Liver (tissue), 9 donors: ENCODE results near the gene KIT. TPM values are rescaled to one million over a fixed set of nuclear protein-coding genes. Genes with fewer than 3 reads are reported as not detected.

ENCODE experiments used
- DNase-seq: peaks from one replicate; pipeline ENCODE4 v3.0.0-alpha.2; 2017; ENCODE audit warnings: low spot score
- H3K27ac ChIP-seq, 2 donors: one replicate each; pipeline ENCODE4 v1.7.0; 2013; ENCODE audit warnings: inconsistent platforms in 2 of 2, low read length in 2 of 2, control low read depth in 1 of 2, low read depth in 1 of 2, mild to moderate bottlenecking in 1 of 2
- H3K27me3 ChIP-seq, 4 donors: one replicate each; pipeline versions ENCODE4 v1.6.1 to v1.7.0; 2013; ENCODE audit warnings: low read length in 3 of 4, inconsistent platforms in 1 of 4, mild to moderate bottlenecking in 1 of 4, moderate library complexity in 1 of 4; ENCODE audit not compliant: control insufficient read depth in 4 of 4, insufficient read depth in 4 of 4
- H3K36me3 ChIP-seq, 4 donors: one replicate each; pipeline versions ENCODE4 v1.6.1 to v1.7.0; 2013; ENCODE audit warnings: low read length in 3 of 4, mild to moderate bottlenecking in 3 of 4, low read depth in 1 of 4, moderate library complexity in 1 of 4; ENCODE audit not compliant: control insufficient read depth in 4 of 4, insufficient read depth in 3 of 4
- H3K4me1 ChIP-seq, 4 donors: one replicate each; pipeline versions ENCODE4 v1.6.1 to v1.7.0; 2013; ENCODE audit warnings: low read length in 3 of 4, mild to moderate bottlenecking in 3 of 4, moderate library complexity in 1 of 4; ENCODE audit not compliant: control insufficient read depth in 4 of 4, insufficient read depth in 4 of 4
- H3K4me3 ChIP-seq, 3 donors: one replicate each; pipeline versions ENCODE4 v1.6.1 to v1.7.0; 2013; ENCODE audit warnings: low read length in 3 of 3, control low read depth in 1 of 3, low read depth in 1 of 3, mild to moderate bottlenecking in 1 of 3
- H3K9ac ChIP-seq, 2 donors: one replicate each; pipeline ENCODE4 v1.7.0; 2013; ENCODE audit warnings: low read length in 2 of 2, mild to moderate bottlenecking in 2 of 2, moderate library complexity in 2 of 2, control low read depth in 1 of 2, low read depth in 1 of 2
- H3K9me3 ChIP-seq, 4 donors: one replicate each; pipeline versions ENCODE4 v1.6.1 to v1.7.0; 2013; ENCODE audit warnings: low read length in 3 of 4; ENCODE audit not compliant: control insufficient read depth in 4 of 4
- ATF3 ChIP-seq: IDR thresholded peaks from 2 replicates; pipeline ENCODE4 v1.6.1; 2016; ENCODE audit warnings: antibody characterized with exemption
- CTCF ChIP-seq: fragments of 150-350 bp; IDR thresholded peaks from 2 replicates; pipeline ENCODE4 v1.5.1; 2017; ENCODE audit warnings: improper control_type of control experiment, low read depth, low read length; ENCODE audit not compliant: missing input control
- EGR1 ChIP-seq, 2 donors: IDR thresholded peaks; 2 replicates each; pipeline ENCODE4 v1.6.1; 2016 to 2018; ENCODE audit warnings: antibody characterized with exemption in 2 of 2, low read depth in 2 of 2
- FOXA1 ChIP-seq: IDR thresholded peaks from 2 replicates; pipeline ENCODE4 v1.6.1; 2016; ENCODE audit warnings: antibody characterized with exemption
- FOXA2 ChIP-seq: IDR thresholded peaks from 2 replicates; pipeline ENCODE4 v1.6.1; 2016; ENCODE audit warnings: antibody characterized with exemption
- GABPA ChIP-seq, 2 donors: IDR thresholded peaks in 1 of 2; conservative IDR thresholded peaks in 1 of 2; 2 replicates each; pipeline ENCODE4 v1.6.1; 2016; ENCODE audit warnings: antibody characterized with exemption in 2 of 2, mild to moderate bottlenecking in 1 of 2, moderate library complexity in 1 of 2
- HNF4A ChIP-seq, 2 donors: conservative IDR thresholded peaks; 2 replicates each; pipeline ENCODE4 v1.6.1; 2016; ENCODE audit warnings: antibody characterized with exemption in 2 of 2, mild to moderate bottlenecking in 2 of 2
- HNF4G ChIP-seq: IDR thresholded peaks from 2 replicates; pipeline ENCODE4 v1.6.1; 2016; ENCODE audit warnings: antibody characterized with exemption
- JUND ChIP-seq, 2 donors: IDR thresholded peaks; 2 replicates each; pipeline ENCODE4 v1.6.1; 2016; ENCODE audit warnings: antibody characterized with exemption in 2 of 2
- NR2F2 ChIP-seq: IDR thresholded peaks from 2 replicates; pipeline ENCODE4 v1.6.1; 2016; ENCODE audit warnings: antibody characterized with exemption
- RAD21 ChIP-seq, 2 donors: IDR thresholded peaks; 2 replicates each; pipeline ENCODE4 v1.6.1; 2016; ENCODE audit warnings: antibody characterized with exemption in 2 of 2, mild to moderate bottlenecking in 2 of 2
- REST ChIP-seq: IDR thresholded peaks from 2 replicates; pipeline ENCODE4 v1.6.1; 2016; ENCODE audit warnings: antibody characterized with exemption, mild to moderate bottlenecking
- RXRA ChIP-seq, 2 donors: IDR thresholded peaks; 2 replicates each; pipeline ENCODE4 v1.6.1; 2017 to 2018; ENCODE audit warnings: antibody characterized with exemption in 2 of 2, mild to moderate bottlenecking in 1 of 2
- SP1 ChIP-seq: IDR thresholded peaks from 2 replicates; pipeline ENCODE4 v1.6.1; 2018; ENCODE audit warnings: antibody characterized with exemption, mild to moderate bottlenecking
- TAF1 ChIP-seq: conservative IDR thresholded peaks from 2 replicates; pipeline ENCODE4 v1.6.1; 2016; ENCODE audit warnings: antibody characterized with exemption, mild to moderate bottlenecking
- YY1 ChIP-seq: IDR thresholded peaks from 2 replicates; pipeline ENCODE4 v1.6.1; 2016; ENCODE audit warnings: antibody characterized with exemption, mild to moderate bottlenecking
- WGBS: extraction: QIAGEN DNeasy Blood & Tissue Kit; methylation state at CpG from one replicate; pipeline ENCODE4 v1.1.7; 2013; 5-methylcytosine and 5-hydroxymethylcytosine counted together
- polyA plus RNA-seq, 2 donors: library from polyadenylated mRNA; stranded (reverse) in 1 of 2; unstranded in 1 of 2; fragments of 200-250 nt in 1 of 2; fragments of >200 nt in 1 of 2; fragmentation: Nextera tagmentation in 1 of 2; extraction: Ambion mirVana in 1 of 2; gene quantifications; one replicate each; pipeline versions ENCODE4 v1.2.1 to v1.2.3, GENCODE V29; 2013 to 2015
- total RNA-seq, 2 donors: library from RNA; depleted of rRNA; stranded (reverse); fragments of >200 nt; gene quantifications; one replicate each; pipeline ENCODE4 v1.2.3, GENCODE V29; 2014
- TF ChIP-seq, protein P1 (sequence below): IDR thresholded peaks from 2 replicates; pipeline ENCODE4 v1.6.1; 2016; ENCODE audit warnings: antibody characterized with exemption
- TF ChIP-seq, protein P2 (sequence below): IDR thresholded peaks from 2 replicates; pipeline ENCODE4 v1.6.1; 2016; ENCODE audit warnings: antibody characterized with exemption
- donor health status: healthy.
- donor health status: healthy.
- donor health status: healthy.
- donor health status: healthy.
- donor health status: healthy.

Gene KIT
- total and polyA plus RNA-seq, 4 donors = 0.06 to 5.5 (median 0.96) TPM

DNA sequence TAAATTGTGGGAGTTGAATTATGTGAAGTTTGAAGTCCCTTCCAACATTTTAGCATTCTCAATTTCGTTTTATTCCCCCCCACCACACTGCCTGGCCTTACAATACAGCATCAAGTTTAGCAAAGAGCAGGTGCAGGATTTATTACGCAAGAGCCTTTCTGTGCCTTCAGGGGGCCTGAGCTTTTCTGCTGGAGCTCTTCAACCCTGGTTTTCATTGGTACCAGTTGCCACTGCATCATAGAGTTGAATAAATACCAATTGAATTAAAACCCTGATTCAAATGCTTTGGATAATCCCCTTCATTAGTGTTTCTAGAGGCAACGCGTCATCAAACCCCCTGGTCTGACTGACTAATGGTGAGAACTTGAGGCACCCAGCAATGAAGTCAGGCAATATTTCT, 43.6 kb upstream of the KIT start:
- no peaks in the 10 kb centered on the region for H3K4me1 ChIP-seq
- no peak overlapping the region for H3K4me3 ChIP-seq
- no peaks in the 10 kb centered on the region for H3K36me3 ChIP-seq
- H3K27ac ChIP-seq = no peak overlapping the region
- DNase-seq = no peak
- H3K27me3 ChIP-seq = no peaks in the 10 kb centered on the region
- TF ChIP-seq YY1 (no peak), SP1 (no peak), RXRA (IDR thresholded peaks at IDR 0.05) (no peak), ATF3 (no peak), HNF4A (conservative IDR thresholded peaks at IDR 0.05) (no peak), NR2F2 (no peak), EGR1 (IDR thresholded peaks at IDR 0.05; ENCODE audit: low read depth in 2 of 2) (no peak), TAF1 (no peak), RAD21 (IDR thresholded peaks at IDR 0.05) (no peak), HNF4G (no peak), JUND (IDR thresholded peaks at IDR 0.05) (no peak)
- TF ChIP-seq, protein P1, sequence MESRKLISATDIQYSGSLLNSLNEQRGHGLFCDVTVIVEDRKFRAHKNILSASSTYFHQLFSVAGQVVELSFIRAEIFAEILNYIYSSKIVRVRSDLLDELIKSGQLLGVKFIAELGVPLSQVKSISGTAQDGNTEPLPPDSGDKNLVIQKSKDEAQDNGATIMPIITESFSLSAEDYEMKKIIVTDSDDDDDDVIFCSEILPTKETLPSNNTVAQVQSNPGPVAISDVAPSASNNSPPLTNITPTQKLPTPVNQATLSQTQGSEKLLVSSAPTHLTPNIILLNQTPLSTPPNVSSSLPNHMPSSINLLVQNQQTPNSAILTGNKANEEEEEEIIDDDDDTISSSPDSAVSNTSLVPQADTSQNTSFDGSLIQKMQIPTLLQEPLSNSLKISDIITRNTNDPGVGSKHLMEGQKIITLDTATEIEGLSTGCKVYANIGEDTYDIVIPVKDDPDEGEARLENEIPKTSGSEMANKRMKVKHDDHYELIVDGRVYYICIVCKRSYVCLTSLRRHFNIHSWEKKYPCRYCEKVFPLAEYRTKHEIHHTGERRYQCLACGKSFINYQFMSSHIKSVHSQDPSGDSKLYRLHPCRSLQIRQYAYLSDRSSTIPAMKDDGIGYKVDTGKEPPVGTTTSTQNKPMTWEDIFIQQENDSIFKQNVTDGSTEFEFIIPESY = no peak
- H3K9ac ChIP-seq = no peak overlapping the region
- WGBS = 78% methylated on average over 4 of the region's 4 CpGs
- H3K9me3 ChIP-seq = no peaks in the 10 kb centered on the region

GRCh38 chr4:54620773-54621172, 37.0 kb upstream of the KIT start:
- DNase-seq = no peak
- Histone ChIP-seq H3K4me3 (no peak overlapping the region), H3K9ac (no peak overlapping the region), H3K36me3 (no peaks in the 10 kb centered on the region), H3K27ac (no peak overlapping the region), H3K9me3 (no peaks in the 10 kb centered on the region), H3K27me3 (no peaks in the 10 kb centered on the region), H3K4me1 (no peaks in the 10 kb centered on the region)
- TF ChIP-seq CTCF = no peak
- TF ChIP-seq, protein P1 = no peak
- TF ChIP-seq NR2F2 = no peak
- no peak for TF ChIP-seq SP1
- TF ChIP-seq HNF4A (conservative IDR thresholded peaks at IDR 0.05) = no peak
- TF ChIP-seq GABPA (IDR thresholded peaks at IDR 0.05 in 1 of 2, conservative IDR thresholded peaks at IDR 0.05 in 1 of 2) = no peak
- no peak for TF ChIP-seq REST
- TF ChIP-seq FOXA2 = no peak
- TF ChIP-seq YY1 = no peak
- TF ChIP-seq JUND (IDR thresholded peaks at IDR 0.05) = no peak
- TF ChIP-seq, protein P2, sequence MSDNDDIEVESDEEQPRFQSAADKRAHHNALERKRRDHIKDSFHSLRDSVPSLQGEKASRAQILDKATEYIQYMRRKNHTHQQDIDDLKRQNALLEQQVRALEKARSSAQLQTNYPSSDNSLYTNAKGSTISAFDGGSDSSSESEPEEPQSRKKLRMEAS = no peak
- no peak for TF ChIP-seq FOXA1
- TF ChIP-seq ATF3 = no peak
- TF ChIP-seq RAD21 (IDR thresholded peaks at IDR 0.05) = no peak
- TF ChIP-seq HNF4G = no peak
- no peak for TF ChIP-seq RXRA (IDR thresholded peaks at IDR 0.05)
- TF ChIP-seq EGR1 (IDR thresholded peaks at IDR 0.05; ENCODE audit: low read depth in 2 of 2) = no peak
- WGBS = 88% methylated on average over 3 of the region's 3 CpGs
